ENCODE measurements around the gene TJP3.
A peak's percentile ranks its signal among the peaks of the same experiment; 100 is the strongest.

TJP3 gene

GRCh38 chr19:3669082-3669946, 38.9 kb upstream of the TJP3 start:
- TF ChIP-seq, protein P1, sequence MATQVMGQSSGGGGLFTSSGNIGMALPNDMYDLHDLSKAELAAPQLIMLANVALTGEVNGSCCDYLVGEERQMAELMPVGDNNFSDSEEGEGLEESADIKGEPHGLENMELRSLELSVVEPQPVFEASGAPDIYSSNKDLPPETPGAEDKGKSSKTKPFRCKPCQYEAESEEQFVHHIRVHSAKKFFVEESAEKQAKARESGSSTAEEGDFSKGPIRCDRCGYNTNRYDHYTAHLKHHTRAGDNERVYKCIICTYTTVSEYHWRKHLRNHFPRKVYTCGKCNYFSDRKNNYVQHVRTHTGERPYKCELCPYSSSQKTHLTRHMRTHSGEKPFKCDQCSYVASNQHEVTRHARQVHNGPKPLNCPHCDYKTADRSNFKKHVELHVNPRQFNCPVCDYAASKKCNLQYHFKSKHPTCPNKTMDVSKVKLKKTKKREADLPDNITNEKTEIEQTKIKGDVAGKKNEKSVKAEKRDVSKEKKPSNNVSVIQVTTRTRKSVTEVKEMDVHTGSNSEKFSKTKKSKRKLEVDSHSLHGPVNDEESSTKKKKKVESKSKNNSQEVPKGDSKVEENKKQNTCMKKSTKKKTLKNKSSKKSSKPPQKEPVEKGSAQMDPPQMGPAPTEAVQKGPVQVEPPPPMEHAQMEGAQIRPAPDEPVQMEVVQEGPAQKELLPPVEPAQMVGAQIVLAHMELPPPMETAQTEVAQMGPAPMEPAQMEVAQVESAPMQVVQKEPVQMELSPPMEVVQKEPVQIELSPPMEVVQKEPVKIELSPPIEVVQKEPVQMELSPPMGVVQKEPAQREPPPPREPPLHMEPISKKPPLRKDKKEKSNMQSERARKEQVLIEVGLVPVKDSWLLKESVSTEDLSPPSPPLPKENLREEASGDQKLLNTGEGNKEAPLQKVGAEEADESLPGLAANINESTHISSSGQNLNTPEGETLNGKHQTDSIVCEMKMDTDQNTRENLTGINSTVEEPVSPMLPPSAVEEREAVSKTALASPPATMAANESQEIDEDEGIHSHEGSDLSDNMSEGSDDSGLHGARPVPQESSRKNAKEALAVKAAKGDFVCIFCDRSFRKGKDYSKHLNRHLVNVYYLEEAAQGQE (IDR thresholded peaks at IDR 0.05; ENCODE audit: insufficient read depth in 1 of 2, low read depth in 2 of 2, low read length in 2 of 2), result no peak
- TF ChIP-seq POLR2AphosphoS5 (IDR thresholded peaks at IDR 0.05; ENCODE audit: low read depth, low read length) (no peak), SIN3A (IDR thresholded peaks at IDR 0.05; ENCODE audit: borderline replicate concordance, insufficient read depth, low read length) (no peak), FOXP2 (optimal IDR thresholded peaks at IDR 0.05; ENCODE audit: borderline replicate concordance, extremely low read depth, extremely low read length, insufficient read depth) (no peak), TAF1 (IDR thresholded peaks at IDR 0.05; ENCODE audit: borderline replicate concordance, insufficient read depth, low read length) (no peak)

DNA sequence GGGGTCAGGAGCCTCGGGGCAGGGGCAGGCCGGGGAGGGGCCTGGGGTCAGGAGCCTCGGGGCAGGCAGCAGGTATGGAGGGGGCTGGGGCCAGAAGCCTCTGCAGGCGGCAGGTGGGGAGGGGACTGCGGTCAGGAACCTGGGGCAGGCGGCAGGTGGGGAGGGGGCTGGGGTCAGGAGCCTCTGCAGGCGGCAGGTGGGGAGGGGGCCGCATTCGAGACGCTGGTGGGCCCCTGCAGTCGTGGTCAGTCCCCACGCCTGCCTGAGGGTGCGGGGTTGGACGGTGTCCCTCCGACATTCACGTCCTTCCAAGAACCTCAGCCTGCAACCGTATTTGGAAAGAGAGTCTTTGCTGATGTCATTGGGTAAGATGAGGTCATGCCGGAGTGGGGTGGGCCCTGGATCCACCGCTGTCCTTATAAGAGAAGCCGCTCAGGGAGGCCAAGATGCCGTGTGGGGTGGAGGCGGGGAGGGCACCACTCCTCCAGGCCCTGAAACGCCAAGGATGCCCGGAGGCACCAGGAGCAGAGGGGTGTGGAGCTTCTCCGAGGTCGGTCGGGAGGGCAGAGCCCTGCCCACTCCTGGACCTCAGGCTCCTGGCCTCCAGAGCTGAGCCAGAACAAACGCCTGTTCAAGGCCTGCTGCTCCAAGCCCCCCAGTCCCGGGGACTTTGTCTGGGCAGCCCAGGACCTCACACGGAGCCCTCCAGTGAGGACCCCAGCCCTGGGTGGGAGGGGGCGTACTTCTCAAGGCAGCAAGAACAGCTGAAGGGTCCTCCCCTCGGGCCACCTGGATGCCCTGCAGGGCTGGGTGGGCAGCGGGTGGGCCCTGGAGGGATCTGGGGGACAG, 38.0 kb upstream of the TJP3 start:
- TF ChIP-seq SIN3A (IDR thresholded peaks at IDR 0.05; ENCODE audit: borderline replicate concordance, insufficient read depth, low read length) (no peak), POLR2AphosphoS5 (IDR thresholded peaks at IDR 0.05; ENCODE audit: low read depth, low read length) (no peak), FOXP2 (optimal IDR thresholded peaks at IDR 0.05; ENCODE audit: borderline replicate concordance, extremely low read depth, extremely low read length, insufficient read depth) (no peak), TAF1 (IDR thresholded peaks at IDR 0.05; ENCODE audit: borderline replicate concordance, insufficient read depth, low read length) (no peak)
- TF ChIP-seq, protein P1 (IDR thresholded peaks at IDR 0.05; ENCODE audit: insufficient read depth in 1 of 2, low read depth in 2 of 2, low read length in 2 of 2), result no peak

DNA sequence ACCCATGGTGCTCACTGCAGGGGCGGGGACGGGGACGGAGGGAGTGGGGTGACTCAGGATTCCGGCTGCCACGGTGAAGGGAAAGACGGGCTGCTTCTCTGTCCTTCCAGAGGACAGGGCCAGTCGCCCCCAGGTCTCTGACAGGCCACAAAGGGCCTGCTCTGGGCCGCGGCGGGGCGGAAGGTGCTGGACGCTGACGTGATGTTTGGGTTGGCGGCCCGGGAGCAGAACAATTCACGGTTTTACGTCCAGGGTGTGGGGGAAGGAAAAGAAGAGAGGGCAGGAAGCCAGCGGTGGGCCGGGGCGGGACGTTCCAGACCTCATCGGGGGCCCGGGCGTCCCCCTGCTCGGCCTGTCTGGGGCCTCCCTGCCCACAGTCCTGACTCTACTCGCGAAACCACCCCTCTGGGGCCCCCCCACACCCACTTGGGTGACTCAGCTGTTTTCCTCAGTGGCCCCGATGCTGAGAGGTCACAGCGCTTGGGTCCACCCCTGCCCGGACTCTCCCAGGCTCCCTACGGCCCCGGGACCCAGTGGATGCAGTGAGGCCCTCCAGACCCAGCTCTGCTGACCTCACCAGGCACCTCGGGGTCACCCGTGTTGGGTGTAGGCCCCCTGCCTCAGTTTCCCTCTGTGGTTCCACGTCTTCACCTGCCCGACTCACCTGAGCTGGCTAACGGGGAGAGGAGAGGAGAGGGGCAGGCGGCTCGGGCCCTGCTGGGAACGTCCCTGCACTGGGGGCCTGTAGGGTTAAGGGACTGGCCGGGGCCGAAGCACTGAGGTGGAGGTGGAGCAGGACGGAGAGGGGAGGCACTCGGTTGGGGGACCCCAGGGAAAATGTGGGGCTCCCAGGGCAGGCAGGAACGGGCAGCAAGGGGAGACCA, 37.1 kb upstream of the TJP3 start:
- no peak for TF ChIP-seq TAF1 (IDR thresholded peaks at IDR 0.05; ENCODE audit: borderline replicate concordance, insufficient read depth, low read length)
- no peak for TF ChIP-seq SIN3A (IDR thresholded peaks at IDR 0.05; ENCODE audit: borderline replicate concordance, insufficient read depth, low read length)
- no peak for TF ChIP-seq FOXP2 (optimal IDR thresholded peaks at IDR 0.05; ENCODE audit: borderline replicate concordance, extremely low read depth, extremely low read length, insufficient read depth)
- TF ChIP-seq, protein P1 (IDR thresholded peaks at IDR 0.05; ENCODE audit: insufficient read depth in 1 of 2, low read depth in 2 of 2, low read length in 2 of 2), result no peak
- no peak for TF ChIP-seq POLR2AphosphoS5 (IDR thresholded peaks at IDR 0.05; ENCODE audit: low read depth, low read length)

GRCh38 chr19:3671680-3672574, 36.3 kb upstream of the TJP3 start:
- TF ChIP-seq POLR2AphosphoS5 (IDR thresholded peaks at IDR 0.05; ENCODE audit: low read depth, low read length) (no peak), FOXP2 (optimal IDR thresholded peaks at IDR 0.05; ENCODE audit: borderline replicate concordance, extremely low read depth, extremely low read length, insufficient read depth) (peak; percentile 18), TAF1 (IDR thresholded peaks at IDR 0.05; ENCODE audit: borderline replicate concordance, insufficient read depth, low read length) (no peak)

All from PFSK-1 (cell line).